ENCODE data around the gene CEP76.
"Not testable (repeated sequence)": the region's sequence is repeated elsewhere in the genome, so short reads cannot be mapped to it uniquely, and the experiment has no call there.

The CEP76 gene

GRCh38 chr18:12643756-12644155 lies 58.8 kb downstream of the CEP76 start:
- not testable (repeated sequence) for DNase-seq (ENCODE audit: low read depth)

DNA sequence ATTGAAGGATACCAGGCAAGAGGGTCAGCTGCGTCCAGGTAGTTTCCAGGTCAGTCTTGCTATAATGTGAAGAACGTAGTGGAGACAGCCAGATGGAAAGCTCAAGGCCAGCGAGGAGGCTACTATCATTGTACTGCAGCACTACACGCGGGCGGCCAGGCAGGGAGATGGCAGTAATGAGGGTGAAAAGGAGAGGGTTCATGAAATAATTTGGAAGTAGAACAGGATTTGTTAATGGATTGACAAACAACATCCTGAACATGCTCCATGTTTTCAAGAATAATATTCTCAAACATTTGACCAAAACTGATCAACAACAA lies 61.7 kb downstream of the CEP76 start:
- no peak for DNase-seq (ENCODE audit: low read depth)

DNA sequence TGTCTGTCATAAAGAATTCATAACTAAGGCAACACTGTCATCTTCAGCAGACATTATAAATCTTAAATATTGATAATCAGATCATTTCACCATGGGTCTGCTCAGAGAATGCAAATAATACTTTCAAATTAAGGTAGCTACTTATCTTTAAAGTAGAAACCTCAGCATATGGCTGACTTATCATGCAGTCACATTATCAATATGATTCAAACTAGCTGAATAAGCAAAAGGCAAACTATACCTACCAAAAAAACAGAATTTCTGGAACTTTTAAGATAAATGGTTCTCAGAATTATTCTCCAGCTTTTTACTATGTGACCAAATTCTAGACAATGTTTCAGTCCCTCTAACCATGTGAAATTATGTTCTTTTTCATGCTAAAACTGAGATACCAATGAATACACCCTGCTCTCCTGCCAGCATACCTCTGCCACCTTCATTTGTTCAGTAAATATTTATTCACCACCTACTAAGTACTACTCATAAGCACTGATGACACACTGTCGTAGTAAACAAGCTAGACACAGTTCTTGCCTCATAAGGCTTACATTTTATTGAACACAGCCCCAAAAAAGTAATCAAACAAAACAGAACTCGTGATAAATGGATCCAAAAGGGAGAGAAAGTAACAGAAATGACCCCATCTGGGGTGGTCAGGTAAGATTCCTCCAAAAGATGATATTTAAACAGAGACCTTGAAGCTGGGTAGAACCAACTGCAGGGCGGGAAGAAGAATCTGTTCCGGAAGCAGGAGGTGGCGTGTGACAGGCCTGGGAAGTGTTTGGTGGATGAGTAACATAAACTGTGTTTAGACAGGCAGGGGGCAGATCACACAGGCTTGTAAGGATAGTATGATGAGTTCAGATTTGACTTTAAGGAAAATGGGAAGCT lies 62.3 kb downstream of the CEP76 start:
- no peak for DNase-seq (ENCODE audit: low read depth)

GRCh38 chr18:12638644-12639124 lies 63.8 kb downstream of the CEP76 start:
- no peak for DNase-seq (ENCODE audit: low read depth)

DNA sequence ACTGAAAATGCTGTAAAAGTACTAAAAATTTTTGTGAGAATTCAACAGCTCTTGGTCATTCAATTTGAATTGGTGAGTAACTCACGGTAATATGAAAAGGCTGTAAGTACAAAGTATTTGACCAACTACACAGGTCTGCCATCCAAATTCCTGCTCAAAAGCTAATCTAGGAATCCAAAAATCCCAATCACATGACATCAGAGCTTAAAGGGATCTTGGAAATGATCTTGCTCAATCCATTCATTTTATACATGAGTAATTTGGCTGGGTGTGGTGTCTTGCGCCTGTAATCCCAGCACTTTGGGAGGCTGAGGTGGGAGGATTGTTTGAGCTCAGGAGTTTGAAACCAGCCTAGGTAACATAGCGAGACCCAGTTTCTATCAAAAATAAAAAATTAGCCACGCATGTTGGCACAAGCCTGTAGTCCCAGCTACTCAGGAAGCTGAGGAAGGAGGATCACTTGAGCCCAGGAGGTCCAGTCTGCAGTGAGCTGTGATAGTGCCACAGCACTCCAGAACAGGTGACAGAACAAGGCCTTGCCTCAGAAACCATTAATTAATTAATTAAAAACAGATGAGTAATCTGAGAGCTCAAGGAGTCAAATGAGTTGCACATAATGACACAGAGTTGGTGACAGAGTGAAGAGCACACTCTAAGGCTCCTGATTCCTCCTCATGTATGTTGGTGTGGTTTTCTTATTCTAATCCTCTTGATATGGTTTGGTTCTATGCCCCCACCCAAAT lies 64.5 kb downstream of the CEP76 start:
- no peak for DNase-seq (ENCODE audit: low read depth)

DNA sequence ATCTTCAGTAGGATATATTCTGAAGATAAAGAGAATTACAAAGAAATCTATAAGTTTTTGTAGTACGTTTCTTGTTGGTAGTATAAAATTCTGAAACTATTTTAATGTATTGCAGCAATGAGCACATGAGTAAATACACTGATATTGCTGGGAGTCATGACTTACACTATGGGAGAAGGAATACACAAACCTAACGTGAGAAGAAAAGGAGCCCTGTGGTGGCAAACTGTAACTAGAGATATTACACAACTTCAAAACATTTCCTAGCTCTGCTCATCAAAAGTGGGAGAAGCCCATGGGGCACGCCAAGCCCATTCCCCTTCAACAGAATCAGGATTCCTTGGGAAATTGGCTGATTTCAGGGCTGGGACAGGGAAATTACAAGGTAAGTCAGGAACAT lies 65.1 kb downstream of the CEP76 start:
- no peak for DNase-seq (ENCODE audit: low read depth)

GRCh38 chr18:12631831-12632477 lies 70.6 kb downstream of the CEP76 start:
- DNase-seq (ENCODE audit: low read depth), result no peak

GRCh38 chr18:12630136-12630535 lies 72.4 kb downstream of the CEP76 start:
- DNase-seq (ENCODE audit: low read depth), result no peak

DNA sequence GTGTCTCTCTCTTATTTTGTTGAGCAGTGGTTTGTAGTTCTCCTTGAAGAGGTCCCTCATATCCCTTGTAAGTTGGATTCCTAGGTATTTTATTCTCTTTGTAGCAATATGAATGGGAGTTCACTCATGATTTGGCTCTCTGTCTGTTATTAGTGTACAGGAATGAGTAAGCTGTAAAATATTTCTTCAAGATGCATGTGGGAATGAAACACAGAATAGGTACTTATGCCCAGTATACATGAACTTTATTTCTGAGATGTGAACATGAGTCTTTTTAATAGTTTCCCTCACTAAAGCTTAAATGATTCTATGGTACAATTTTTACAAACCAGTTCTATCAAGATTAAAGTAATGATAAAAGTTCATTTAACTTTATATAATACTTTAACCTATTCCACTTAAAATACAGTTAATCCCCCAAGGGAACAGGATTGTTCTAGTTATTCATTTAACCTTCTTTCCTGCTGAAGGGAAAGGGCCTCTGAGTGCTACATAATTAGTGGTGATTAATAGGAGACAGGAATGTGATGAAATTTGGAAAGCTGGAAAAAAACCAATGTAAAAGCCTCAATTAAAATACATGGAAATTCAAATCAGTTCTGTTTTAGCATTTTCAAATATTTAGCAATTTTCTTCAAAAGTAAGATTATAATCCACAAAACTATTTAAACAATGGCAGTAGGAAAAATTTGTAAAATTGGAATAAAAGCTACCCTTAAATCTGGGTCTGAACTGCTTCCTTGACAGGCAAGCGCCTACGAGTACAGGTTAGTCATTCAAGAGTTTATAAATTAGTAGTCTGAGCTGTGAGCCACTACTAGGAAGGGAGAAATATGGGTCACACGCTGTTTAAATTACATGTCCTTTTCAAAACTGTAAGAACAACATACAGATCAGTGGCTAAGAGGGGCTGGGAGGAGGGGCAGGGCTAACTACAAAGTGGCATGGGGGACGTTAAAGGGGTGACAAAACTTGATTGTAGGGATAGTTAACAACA lies 73.5 kb downstream of the CEP76 start:
- DNase-seq (ENCODE audit: low read depth), result no peak

GRCh38 chr18:12627199-12627598 lies 75.3 kb downstream of the CEP76 start:
- DNase-seq (ENCODE audit: low read depth), result not testable (repeated sequence)

DNA sequence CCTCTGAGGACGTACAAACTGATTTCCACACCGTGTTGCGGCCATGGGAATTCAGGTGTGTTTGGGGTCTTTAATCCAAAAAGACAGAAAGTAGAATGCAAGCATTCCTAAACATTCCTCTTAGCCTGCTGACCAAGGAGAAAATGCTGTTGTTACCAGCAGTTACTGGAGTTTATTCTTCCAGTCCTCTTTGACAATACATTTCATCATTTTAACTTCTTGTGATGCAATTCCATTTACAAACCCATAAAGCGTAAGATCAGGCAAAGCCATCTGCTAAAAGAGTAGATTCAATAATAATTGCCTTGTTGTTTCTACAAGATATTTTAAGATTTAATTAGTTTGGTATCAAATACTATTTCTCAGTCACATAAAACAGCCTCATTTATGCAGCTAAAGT lies 77.3 kb downstream of the CEP76 start:
- DNase-seq (ENCODE audit: low read depth), result no peak
